K562 (cell line): ENCODE results near the gene ICAM2. TPM values are rescaled to one million over a fixed set of nuclear protein-coding genes. Genes with fewer than 3 reads are reported as not detected.

Experiments used
- CHD7 ChIP-seq: fragments of 200-600 bp; sonication (generic); IDR thresholded peaks from one replicate; pipeline ENCODE4 v1.6.1; 2012; ENCODE audit warnings: mild to moderate bottlenecking, low read depth, low read length, inconsistent platforms
- CTCF ChIP-seq, 3 experiments: IDR thresholded peaks in 2 of 3; conservative IDR thresholded peaks in 1 of 3; 2 replicates each; pipeline ENCODE4 v1.5.1; 2011 to 2012; ENCODE audit warnings: low read length in 3 of 3, mild to moderate bottlenecking in 3 of 3, control low read depth in 2 of 3, improper control_type of control experiment in 1 of 3, inconsistent platforms in 1 of 3, low read depth in 1 of 3, mixed read lengths in 1 of 3, moderate library complexity in 1 of 3; ENCODE audit not compliant: insufficient read depth in 2 of 3
- MNT ChIP-seq, 2 experiments: fragments of 450-650 bp; conservative IDR thresholded peaks; 2 replicates each; pipeline ENCODE4 v1.6.1; 2017; ENCODE audit warnings: mild to moderate bottlenecking in 2 of 2, moderate library complexity in 2 of 2
- POLR2G ChIP-seq: fragments of 200-400 bp; formaldehyde crosslinking; IDR thresholded peaks from 2 replicates; pipeline ENCODE4 v1.6.1; 2017; ENCODE audit warnings: low read depth, mild to moderate bottlenecking, antibody characterized with exemption, low read length, moderate library complexity
- ZNF175 ChIP-seq: fragments of 200-800 bp; sonication (Bioruptor generic); IDR thresholded peaks from 2 replicates; pipeline ENCODE4 v1.6.1; 2016; ENCODE audit warnings: low read depth, mild to moderate bottlenecking, missing genetic modification characterization, missing compliant biosample characterization
- ZNF280A ChIP-seq: fragments of 450-650 bp; IDR thresholded peaks from 2 replicates; pipeline ENCODE4 v1.6.1; 2018; ENCODE audit warnings: mild to moderate bottlenecking, low read depth; ENCODE audit not compliant: partially characterized antibody
- ZNF316 ChIP-seq: fragments of 450-650 bp; IDR thresholded peaks from 2 replicates; pipeline ENCODE4 v1.6.1; 2016
- ZNF511 ChIP-seq: sonication (generic); formaldehyde crosslinking; IDR thresholded peaks from 2 replicates; pipeline ENCODE4 v1.8.0; 2022; ENCODE audit warnings: mild to moderate bottlenecking, missing genetic modification reagents
- polyA plus RNA-seq, 8 experiments: library from polyadenylated mRNA; depleted of rRNA in 4 of 8; stranded (reverse) in 5 of 8; unstranded in 3 of 8; fragments of >200 nt; fragmentation: Nextera tagmentation in 2 of 8; fragmentation: Illumina TruSeq in 1 of 8; extraction: Ambion mirVana in 2 of 8; extraction: Trizol in 1 of 8; gene quantifications; 2 replicates each; pipeline versions ENCODE4 v1.2.1 to v1.2.3, GENCODE V29; 2011 to 2014; ENCODE audit warnings: inconsistent platforms in 1 of 8, missing spikeins in 1 of 8
- total RNA-seq, 7 experiments: library from RNA; depleted of rRNA in 6 of 7; stranded (reverse); fragments of >200 nt in 6 of 7; fragmentation: Illumina TruSeq in 2 of 7; extraction: Trizol in 2 of 7; gene quantifications; 2 replicates each; pipeline versions ENCODE4 v1.2.1 to v1.2.3, GENCODE V29; 2011 to 2021; ENCODE audit warnings: low replicate concordance in 1 of 7

Gene ICAM2
- total and polyA plus RNA-seq, 9 of the 15 experiments (the other 6 are each of a cell fraction or from before 2014, with no cell fraction given) = 37.9 to 89.4 (median 60.6) TPM

- TF ChIP-seq ZNF316 = peak; percentile 85
- TF ChIP-seq ZNF175 (CRISPR knock-in tag) = no peak
- no peak for TF ChIP-seq CHD7
- no peak for TF ChIP-seq ZNF280A
- TF ChIP-seq ZNF511 (CRISPR knock-in tag) = no peak
- TF ChIP-seq MNT (conservative IDR thresholded peaks at IDR 0.05) = no peak
- peak; percentile 40 for TF ChIP-seq POLR2G
- no peak for TF ChIP-seq CTCF (IDR thresholded peaks at IDR 0.05 in 2 of 3, conservative IDR thresholded peaks at IDR 0.05 in 1 of 3; ENCODE audit: insufficient read depth in 2 of 3, low read depth in 1 of 3, low read length in 3 of 3)
Measured at GRCh38 chr17:64042700-64043485, 22.5 kb upstream of the ICAM2 start (continued).
